Midbrain (tissue), 1 donor: Measurements from ENCODE around the gene TNNC2.
"Not testable (repeated sequence)": the region's sequence is repeated elsewhere in the genome, so short reads cannot be mapped to it uniquely, and the experiment has no call there.

ENCODE experiments used
- DNase-seq: peaks from one replicate; lab custom pipeline; 2025; lab: John Stamatoyannopoulos, UW

The TNNC2 gene

DNA sequence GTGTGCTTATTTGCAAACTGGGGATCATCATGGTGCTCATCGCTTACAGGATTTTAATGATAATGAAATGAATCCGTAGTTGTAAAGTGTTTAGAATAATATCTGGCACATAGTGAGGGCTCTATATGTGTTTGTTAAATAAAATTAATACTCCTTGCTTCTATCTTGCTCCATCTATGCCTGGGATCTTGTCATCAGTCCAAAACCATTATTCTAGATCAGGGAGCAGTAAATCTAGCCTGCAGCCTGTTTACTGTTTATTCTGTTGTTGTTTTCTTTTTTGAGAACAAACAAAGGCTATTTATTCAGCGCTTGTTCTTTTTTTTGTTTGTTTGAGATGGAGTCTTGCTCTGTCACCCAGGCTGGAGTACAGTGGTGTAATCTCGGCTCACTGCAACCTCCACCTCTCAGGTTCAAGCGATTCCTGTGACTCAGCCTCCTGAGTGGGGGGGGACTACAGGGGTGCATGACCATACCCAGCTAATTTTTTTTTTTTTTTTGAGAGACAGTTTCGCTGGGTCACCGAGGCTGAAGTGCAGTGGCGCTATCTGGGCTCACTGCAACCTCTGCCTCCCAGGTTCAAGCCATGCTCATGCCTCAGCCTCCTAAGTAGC lies 22.0 kb upstream of the TNNC2 start:
- no peak for DNase-seq

DNA sequence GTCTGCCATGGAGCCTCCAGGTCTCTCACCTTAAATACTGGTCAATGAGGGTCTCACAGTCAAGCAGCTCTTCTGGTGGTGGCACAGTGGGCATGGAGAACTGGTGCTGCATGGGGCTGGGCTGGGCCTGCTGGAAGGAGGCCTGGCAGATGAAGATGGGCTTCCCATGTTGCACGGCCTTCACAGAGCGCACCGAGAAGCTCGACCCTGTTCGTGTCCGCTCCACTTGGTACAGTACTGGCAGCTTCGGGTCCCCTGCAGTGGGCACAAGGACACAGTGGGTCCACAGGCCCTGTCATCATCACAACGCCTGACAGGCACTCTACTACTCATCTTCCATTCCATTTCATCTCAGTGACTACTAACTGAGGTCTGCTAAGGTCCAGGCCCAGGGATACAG lies 21.3 kb upstream of the TNNC2 start:
- no peak for DNase-seq

DNA sequence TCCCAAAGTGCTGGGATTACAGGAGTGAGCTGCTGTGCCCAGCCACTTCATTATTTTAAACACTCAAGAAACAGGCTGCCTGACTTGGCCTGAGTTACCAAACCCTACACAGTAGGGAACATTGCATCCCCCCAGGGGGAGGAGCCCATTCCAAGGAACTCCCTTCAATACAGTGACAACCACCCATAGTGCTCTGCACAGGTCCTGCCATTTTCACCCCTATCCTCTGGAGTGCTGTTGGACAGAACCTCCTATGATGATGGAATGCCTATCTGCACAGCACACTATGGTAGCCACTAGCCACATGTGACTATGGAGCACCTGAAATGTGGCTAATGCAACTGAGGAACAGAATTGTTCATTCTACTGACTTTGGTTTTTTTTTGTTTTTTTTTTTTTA lies 18.3 kb upstream of the TNNC2 start:
- DNase-seq, result no peak

DNA sequence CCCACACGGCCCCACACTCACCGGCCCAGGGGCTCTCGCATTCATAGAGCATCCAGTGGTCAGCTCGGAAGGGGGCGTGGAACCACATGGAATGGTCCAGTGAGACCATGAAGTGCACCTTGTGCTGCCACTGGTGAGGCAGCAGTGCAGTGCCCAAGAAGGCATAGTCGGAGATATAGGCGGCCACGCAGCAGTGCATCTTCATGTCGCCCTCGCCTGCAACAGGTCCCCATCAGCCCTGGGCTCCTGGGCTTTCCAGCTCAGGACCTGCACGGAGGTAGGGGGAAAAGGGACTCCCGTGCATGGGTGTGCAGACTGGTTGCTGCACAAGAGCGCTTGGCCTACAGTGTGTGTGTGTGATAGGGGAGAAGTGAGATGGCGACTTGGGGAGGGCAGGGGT lies 16.4 kb upstream of the TNNC2 start:
- DNase-seq, result no peak

DNA sequence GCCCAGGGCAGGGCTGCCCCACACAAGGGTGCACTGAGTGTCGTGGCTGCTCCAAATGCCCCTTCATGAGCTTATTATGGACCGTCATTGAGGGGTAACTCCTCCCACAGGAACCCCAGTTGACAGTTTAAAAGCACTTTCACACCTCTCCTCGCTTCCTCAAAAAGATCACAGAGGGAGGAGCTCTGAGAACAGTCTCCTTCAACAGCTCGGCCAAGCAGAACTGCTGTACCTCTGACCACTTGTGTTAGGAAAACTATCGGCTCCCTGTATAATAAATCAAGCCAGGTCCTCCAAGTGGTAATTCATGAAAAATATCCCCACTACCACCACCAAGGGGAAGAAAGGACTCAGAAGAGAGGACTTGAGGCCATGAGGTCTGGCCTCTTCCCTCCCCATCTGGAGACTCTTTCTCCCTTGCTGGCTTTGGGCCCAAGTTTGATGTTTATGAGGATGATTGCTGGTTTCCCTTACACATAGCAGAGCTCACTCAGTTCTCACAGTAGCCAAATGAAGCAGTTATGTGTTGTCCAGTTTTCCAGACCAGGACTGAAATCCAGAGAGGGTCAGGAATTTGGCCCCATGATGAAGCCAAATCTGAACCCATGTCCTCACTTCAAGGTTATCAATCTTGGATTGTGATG lies 15.2 kb upstream of the TNNC2 start:
- DNase-seq, result no peak

DNA sequence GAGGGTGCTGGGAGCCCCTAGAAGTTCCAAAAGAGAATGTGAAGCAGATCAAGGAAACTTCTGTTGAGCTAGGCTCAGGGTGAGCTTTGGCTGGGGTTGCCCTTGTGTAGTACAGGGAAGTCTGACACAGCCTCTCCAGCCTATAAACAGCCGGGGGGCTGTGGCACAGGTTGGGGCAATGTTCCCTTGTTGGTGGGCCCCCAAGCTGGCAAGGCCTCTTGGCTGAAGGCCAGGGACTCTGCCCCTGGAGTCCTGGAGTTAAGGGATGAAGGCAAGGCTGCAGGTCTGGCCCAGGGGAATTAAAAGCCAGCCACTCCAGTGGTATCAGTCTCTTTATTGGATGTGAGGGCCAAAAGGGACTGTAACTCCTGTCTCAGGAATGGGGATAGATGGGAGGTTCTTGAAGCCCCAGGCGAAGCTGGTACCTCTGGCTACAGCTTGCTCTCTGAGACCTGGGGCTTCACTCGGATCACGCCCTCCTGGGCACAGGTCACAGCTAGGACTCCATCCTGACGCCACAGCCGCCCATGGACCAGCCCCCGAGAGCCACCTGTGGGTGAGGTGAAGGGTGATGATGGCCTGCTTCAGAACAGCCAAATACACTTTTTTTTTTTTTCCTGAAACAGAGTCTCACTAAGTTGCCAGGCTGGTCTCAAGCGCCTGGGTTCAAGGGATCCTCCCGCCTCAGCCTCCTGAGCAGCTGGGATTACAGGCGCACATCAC lies 14.5 kb upstream of the TNNC2 start:
- no peak for DNase-seq

DNA sequence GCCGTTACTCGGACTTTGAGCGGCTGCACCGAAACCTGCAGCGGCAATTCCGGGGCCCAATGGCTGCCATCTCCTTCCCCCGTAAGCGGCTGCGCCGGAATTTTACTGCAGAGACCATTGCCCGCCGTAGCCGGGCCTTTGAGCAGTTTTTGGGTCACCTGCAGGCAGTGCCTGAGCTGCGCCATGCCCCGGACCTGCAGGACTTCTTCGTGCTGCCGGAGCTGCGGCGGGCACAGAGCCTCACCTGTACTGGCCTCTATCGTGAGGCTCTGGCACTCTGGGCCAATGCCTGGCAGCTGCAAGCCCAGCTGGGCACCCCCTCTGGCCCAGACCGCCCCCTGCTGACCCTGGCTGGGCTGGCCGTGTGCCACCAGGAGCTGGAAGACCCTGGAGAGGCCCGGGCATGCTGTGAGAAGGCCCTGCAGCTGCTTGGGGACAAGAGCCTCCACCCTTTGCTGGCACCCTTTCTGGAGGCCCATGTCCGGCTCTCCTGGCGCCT lies 13.6 kb upstream of the TNNC2 start:
- DNase-seq, result no peak

DNA sequence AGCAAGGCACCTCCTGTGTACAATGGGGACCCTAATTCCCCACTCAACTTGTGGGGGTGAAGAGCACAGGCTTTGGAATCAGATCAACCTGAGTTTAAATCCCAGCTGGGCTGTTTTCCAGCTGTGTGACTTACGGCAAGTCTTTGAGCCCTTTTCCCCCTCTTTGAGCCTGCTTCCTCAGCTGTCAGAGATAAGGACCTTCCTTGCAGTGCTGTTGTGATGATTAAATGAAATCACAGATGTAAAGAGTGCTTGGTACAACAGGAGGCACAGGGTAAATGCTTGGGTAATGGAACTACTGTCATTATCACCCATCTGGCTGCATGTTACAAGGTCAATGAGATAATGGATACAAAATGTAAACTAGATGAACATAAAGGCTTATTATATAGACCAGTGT lies 9.7 kb upstream of the TNNC2 start:
- no peak for DNase-seq

DNA sequence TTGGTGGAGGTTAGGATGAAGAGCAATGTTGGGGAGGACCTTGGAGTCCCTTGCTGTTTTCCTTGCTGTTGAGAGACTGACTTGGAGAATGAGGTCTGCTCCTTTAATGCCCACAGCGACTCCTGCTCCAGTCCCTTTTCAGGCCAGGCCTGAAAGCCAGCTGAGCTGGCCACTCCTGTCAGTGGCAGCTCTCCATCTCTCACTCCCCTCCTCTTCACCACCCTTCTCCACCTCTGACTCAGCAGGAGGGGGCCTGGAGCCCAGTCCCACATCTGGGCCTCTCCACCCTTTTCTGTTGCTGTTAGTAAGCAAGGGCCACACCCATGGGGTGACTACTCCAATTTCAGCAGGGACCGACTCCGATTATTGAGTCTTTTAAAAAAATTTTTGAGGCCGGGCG lies 8.7 kb upstream of the TNNC2 start:
- no peak for DNase-seq

DNA sequence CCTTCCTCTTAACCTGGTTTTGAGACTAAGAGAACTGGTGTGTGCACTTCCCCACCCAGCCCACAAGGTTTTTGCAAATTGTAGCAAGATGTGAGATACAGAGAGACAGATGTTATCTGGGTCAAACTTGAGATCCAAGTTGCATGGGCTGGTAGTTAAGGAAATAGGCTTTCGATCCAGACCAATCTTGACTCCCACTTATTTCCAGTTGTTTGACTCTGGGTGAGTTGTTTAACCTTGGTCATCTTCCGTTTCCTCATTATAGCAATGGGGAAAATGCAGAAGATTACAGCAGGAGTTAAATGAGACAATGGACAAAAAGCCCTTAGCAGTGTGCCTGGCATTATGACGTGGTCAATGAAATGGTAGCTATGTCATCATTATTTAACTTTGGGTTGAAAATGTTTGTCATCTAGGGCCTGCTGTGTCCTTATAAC lies 8.2 kb upstream of the TNNC2 start:
- DNase-seq, result no peak

DNA sequence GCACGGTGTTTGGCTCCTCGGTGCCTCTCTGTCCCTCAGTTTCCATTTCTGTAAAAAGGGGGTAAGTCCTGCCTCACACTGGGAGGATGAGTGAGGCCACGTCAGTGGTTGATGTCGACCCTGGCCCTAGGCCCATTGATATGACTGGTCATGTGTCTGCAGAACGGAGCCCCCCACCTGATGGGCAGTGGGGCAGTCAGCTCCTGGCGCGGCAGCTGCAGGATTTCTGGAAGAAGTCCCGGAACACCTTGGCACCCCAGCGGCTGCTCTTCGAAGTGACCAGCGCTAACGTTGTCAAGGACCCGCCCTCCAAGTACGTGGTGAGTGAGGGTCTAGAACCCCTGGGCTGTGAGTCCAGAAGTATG lies 7.7 kb upstream of the TNNC2 start:
- no peak for DNase-seq

DNA sequence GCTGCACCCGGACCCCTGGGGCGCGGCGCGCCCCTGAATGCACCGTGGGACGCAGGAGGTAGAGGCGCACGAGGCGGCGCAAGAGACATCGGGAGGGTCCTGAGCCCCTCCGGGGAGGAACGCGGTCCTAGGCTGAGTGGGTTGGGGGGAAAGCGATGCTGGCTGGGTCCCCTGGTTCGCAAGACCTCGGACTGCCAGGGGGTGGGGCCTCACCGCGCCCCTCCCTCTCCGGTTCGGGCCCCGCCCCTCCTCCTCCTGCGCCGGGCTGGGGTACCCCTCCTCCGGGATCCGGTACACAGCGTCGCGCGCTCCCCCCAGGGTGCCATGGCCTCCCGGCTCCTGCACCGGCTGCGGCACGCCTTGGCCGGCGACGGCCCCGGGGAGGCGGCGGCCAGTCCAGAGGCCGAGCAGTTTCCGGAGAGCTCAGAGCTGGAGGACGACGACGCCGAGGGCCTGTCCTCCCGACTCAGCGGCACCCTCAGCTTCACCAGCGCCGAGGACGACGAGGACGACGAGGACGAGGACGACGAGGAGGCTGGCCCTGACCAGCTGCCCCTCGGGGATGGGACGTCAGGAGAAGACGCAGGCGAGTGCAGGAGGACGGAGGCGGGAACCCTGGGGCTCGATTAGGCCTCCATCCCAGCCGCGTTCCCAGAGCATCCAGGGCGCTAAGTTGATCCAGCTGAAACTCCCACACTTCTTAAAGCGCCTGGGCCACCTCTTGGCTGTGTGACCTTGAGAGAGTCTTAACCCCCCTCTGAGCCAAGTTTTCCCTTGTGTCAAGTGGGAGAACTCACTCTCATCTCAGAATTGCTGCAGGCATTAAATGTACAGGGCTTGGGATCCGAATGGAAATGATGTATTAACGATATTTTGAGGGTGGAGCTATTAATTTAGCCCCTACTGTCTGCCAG lies 7.0 kb upstream of the TNNC2 start:
- peak; percentile 67 for DNase-seq

DNA sequence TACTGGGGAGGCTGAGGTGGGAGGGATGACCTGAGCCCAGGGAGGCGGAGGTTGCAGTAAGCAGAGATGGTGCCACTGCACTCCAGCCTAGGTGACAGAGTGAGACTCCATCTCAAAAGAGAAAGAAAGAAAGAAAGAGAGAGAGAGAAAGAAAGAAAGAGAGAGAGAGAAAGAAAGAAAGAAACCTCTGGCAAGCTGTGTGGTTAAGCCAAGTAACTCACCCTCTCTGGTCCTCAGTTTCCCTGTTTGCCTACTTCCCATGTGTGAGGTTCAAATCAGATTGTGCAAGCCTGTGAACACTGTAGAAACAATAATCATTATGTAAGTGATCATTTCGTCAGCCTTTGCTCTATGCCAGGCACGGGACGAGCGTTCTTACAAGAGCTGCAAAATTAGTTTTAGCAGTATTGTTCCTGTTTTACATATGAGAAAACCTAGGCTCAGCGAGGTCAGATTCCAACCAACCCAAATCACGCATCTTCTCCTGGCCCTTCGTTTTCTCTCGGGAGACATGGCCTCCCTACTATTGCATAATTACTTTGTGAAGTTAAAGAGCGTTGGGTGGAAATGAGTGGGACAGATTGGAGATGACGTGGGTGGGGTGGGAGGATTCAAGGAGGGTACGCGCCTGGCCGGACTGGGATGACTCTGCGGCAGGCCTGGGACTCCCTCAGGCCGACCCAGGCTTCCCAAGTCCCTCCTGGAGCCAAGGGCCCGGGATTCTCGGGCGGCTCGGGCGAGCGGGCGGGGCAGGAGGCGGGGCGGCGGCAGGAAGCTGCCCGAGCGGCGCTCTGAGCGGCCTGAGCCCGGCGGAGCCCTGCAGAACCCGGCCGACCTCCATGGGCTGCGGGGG lies 6.1 kb upstream of the TNNC2 start, which contains the start of gene SNX21:
Gene SNX21, plus strand, starts transcription at position 770 of the 853 bp plus-strand sequence. CDS start 121 bp downstream, outside the sequence.
- DNase-seq, result peak; percentile 73

DNA sequence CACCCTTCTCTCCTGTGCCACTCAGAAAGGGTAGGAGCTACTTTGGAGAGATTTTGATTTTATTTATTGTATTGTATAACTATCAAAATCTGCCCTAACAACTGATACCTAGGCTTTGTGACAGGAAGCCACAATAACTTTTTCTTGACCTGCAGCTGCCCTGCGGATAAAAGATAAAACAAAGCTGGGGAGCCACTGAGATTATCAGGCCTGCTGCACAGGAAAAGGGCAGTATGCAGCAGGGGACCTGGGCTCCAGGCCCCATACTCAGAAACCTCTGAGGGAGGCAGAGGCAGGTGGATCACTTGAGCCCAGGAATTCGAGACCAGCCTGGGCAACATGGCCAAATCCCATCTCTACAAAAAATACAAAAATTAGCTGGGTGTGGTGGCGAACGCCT lies 5.5 kb upstream of the TNNC2 start:
- DNase-seq, result no peak

DNA sequence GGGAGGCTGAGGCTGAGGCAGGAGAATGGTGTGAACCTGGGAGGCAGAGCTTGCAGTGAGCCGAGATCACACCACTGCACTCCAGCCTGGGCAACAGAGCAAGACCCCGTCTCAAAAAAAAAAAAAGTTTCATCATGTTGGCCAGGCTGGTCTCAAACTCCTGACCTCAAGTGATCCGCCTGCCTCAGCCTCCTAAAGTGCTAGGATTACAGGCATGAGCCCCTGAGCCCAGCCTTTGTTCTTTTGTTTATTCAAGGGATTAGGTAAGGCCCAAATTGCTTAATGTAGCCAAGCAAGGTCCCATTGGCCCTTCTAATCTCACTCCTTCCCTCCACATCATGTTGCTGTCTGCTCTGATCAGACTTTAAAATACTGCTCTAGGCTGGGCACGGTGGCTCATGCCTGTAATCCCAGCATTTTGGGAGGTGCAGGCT lies 2.6 kb upstream of the TNNC2 start:
- not testable (repeated sequence) for DNase-seq

DNA sequence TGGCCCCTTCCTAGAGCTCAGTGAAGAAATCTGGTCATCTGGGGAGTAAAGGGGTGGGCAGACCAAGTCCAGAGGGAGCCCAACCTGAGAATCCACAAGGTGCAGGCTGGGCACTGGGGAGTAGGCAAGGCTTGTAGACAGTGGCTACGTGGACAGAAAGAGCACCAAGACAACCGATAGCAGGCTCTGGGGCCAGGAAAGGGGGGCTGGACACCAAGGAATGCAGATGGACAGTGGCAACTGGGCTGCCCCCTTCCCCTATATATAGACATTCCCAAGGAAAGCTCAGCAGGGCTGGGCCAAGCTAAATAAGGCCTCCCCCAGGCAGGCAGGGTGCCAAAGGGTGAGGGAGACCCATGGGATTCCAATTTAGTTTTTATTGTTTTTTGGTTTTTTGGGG lies 1.5 kb upstream of the TNNC2 start:
- DNase-seq, result no peak

DNA sequence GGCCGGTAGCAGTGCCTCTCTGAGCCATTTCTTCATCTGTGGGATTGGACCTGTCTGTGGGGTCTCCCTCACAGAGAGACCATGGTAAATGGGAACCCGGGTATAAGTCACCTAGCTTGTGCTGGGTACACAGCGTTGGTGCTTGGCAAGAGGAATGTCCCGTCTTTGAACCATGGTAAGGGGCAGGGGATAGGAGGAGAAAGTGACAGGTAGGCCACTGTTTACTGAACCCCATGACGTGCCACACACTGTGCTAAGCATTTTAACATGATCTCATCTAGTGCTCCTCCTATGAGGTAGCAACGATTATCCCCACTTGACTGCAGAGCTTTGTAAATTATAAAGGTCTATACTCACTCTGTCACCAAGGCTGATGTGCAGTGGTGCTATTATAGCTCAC lies 600 bp upstream of the TNNC2 start:
- no peak for DNase-seq

DNA sequence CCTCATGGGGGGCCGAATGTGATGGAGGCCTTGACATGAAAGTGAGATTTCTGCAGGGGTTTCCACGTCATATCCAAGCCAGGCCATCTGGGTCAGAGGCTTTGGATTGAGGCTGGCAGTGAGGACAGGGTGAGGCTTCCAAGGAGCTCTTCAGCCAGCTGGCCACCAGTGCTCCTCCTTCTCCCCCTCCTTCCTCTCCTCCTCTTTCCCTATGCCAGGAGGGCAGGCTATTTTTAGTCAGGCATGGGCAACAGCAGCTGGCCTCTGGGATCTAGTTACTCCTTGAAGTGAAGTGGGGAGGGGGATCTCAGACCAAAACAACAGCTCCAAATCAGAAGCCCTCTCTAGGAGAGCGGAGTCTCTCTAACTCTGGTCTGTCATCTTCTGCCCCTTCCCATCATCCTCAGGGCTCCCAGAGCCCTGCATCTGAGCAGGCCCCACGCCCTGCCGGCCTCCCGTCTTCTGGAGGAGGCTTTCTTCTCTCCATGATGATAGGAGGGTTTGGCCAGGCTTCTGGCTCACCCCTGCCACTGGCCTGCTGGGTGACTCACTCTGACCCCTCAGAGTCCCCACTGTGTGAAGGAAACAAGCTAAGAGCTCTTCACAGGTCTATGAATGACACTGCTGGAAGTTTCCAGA lies 612 bp downstream of the TNNC2 start:
- DNase-seq, result no peak

DNA sequence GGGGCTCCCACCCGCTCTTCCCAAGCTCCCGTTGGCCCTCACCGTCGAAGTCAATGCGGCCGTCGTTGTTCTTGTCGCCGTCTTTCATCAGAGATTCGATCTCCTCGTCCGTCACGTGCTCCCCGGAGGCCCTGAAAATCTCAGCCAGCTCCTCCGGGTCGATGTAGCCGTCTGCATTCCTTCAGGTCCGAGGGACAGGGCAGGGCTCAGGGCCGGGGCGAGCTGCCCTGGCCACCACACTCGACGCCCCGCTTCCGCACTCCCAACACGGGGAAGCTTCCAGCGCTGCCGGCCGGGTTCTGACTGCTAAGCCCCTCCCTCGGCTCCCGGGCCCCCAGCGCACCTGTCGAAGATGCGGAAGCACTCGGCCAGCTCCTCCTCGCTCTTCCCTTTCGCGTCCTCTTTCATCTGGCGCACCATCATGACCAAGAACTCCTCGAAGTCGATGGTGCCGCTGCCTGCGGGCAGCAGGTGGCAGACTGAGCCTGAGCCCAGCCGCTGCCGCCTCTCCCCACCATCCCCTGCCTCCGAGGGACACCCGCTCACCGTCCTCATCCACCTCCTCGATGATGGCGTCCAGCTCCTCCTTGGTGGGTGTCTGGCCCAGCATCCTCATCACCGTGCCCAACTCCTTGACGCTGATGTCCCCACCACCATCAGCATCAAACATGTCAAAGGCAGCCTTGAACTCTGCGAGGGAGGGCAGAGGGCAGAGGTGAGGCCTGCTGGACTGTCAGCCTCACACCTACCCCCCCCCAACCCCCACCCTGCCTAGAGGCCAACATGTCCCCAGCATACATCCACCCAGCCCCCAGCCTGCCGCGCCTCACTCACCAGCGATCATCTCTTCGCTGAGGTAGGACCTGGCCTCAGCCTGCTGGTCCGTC lies 2.9 kb downstream of the TNNC2 start:
- no peak for DNase-seq

DNA sequence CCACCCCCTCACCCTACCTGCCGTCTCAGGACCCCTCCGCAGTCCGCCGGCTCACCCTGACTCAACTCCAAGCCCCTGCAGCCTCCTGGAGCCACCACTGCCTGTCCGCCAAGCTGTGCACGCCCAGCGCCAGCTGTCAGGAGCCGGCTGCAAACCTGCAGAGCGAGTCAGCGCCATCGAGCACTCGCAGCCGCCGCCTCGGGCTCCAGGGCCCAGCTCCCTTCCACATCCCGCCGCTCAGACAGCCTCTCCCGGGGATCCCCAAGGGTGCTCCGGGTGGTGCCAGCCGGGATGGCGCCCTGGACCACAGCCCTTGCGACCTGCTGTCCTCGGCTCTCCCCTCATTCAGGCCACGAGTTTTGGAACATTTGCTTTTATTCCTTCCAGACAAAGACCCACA lies 4.3 kb downstream of the TNNC2 start:
- no peak for DNase-seq
